PC-3 (cell line): Measurements from ENCODE around the gene RNASET2. TPM values are rescaled to one million over a fixed set of nuclear protein-coding genes. Genes with fewer than 3 reads are reported as not detected.
A peak's percentile ranks its signal among the peaks of the same experiment; 100 is the strongest.
"Not testable (repeated sequence)": the region's sequence is repeated elsewhere in the genome, so short reads cannot be mapped to it uniquely, and the experiment has no call there.

Experiments used
- ATAC-seq: fragments of 200-7000 bp; cut with Tn5 transposase; 2 replicates; pipeline ENCODE4 v1.9.1; 2020; ENCODE audit warnings: mild to moderate bottlenecking, moderate library complexity
- BruUV-seq: library from RNA; stranded (reverse); fragments of 400-500 nt; replicated peaks from 2 replicates; lab custom pipeline; 2021; lab: Mats Ljungman, UMichigan
- CTCF ChIA-PET: fragments of 300-600 bp; sonication (Branson Sonifier 250); formaldehyde crosslinking; loops from one replicate; lab custom pipeline; 2022; ENCODE audit warnings: antibody characterized with exemption; lab: Charles Lee
- POLR2A ChIA-PET: fragments of 300-600 bp; sonication (Branson Sonifier 250); formaldehyde crosslinking; loops from one replicate; lab custom pipeline; 2022; ENCODE audit warnings: antibody characterized with exemption; ENCODE audit not compliant: unreplicated experiment; lab: Charles Lee
- DNase-seq: peaks from one replicate; pipeline ENCODE4 v3.0.0-alpha.2; 2015
- H2AFZ ChIP-seq: fragments of 300-600 bp; sonication (generic); 2 replicates; pipeline ENCODE4 v1.6.0; 2016; ENCODE audit warnings: antibody characterized with exemption, low read length
- H3F3A ChIP-seq: fragments of 300-600 bp; sonication (generic); one replicate; pipeline ENCODE4 v1.6.0; 2017; ENCODE audit warnings: antibody characterized with exemption, low read length, control low read depth, mild to moderate bottlenecking; ENCODE audit not compliant: unreplicated experiment
- H3K27ac ChIP-seq: fragments of 300-600 bp; sonication (generic); 2 replicates; pipeline ENCODE4 v1.5.1; 2016; ENCODE audit warnings: mild to moderate bottlenecking, low read length
- H3K27me3 ChIP-seq: fragments of 300-600 bp; sonication (generic); 2 replicates; pipeline ENCODE4 v1.6.1; 2016; ENCODE audit warnings: low read length, mixed read lengths
- H3K36me3 ChIP-seq: fragments of 300-600 bp; sonication (generic); 2 replicates; pipeline ENCODE4 v1.6.1; 2016; ENCODE audit warnings: low read depth, mixed run types, low read length, mixed read lengths
- H3K4me1 ChIP-seq: fragments of 300-600 bp; sonication (generic); 2 replicates; pipeline ENCODE4 v1.5.1; 2016; ENCODE audit warnings: low read length; ENCODE audit not compliant: insufficient read depth
- H3K4me2 ChIP-seq: fragments of 300-600 bp; sonication (generic); 2 replicates; pipeline ENCODE4 v1.6.0; 2016; ENCODE audit warnings: low read length
- H3K4me3 ChIP-seq: fragments of 300-600 bp; sonication (generic); 2 replicates; pipeline ENCODE4 v1.5.1; 2016; ENCODE audit warnings: mild to moderate bottlenecking, low read length, mixed read lengths
- H3K79me2 ChIP-seq: fragments of 300-600 bp; sonication (generic); 2 replicates; pipeline ENCODE4 v1.6.1; 2017; ENCODE audit warnings: low read length, mixed read lengths
- H3K9ac ChIP-seq: fragments of 300-600 bp; sonication (generic); 2 replicates; pipeline ENCODE4 v1.6.0; 2016; ENCODE audit warnings: mild to moderate bottlenecking, low read length
- H3K9me2 ChIP-seq: fragments of 300-600 bp; sonication (generic); replicated peaks from 2 replicates; pipeline ENCODE4 v1.6.1; 2016; ENCODE audit warnings: mixed run types, low read length, mixed read lengths
- H3K9me3 ChIP-seq: fragments of 300-600 bp; sonication (generic); 2 replicates; pipeline ENCODE4 v1.6.1; 2016; ENCODE audit warnings: low read length, mixed read lengths
- H4K20me1 ChIP-seq: fragments of 300-600 bp; sonication (generic); 2 replicates; pipeline ENCODE4 v1.6.1; 2016; ENCODE audit warnings: low read length, mixed read lengths
- CTCF ChIP-seq: fragments of 300-600 bp; sonication (generic); conservative IDR thresholded peaks from 2 replicates; pipeline ENCODE4 v1.5.1; 2017; ENCODE audit warnings: antibody characterized with exemption, low read depth, mild to moderate bottlenecking, low read length
- EZH2 ChIP-seq: fragments of 300-600 bp; sonication (generic); IDR thresholded peaks from one replicate; pipeline ENCODE4 v1.6.1; 2017; ENCODE audit warnings: antibody characterized with exemption, mild to moderate bottlenecking, low read length; ENCODE audit not compliant: unreplicated experiment
- EZH2phosphoT487 ChIP-seq: fragments of 300-600 bp; sonication (generic); IDR thresholded peaks from 2 replicates; pipeline ENCODE4 v1.6.1; 2018; ENCODE audit warnings: mild to moderate bottlenecking, antibody characterized with exemption, low read length, borderline replicate concordance
- intact Hi-C: fragments of 100-400 bp; cut with micrococcal nuclease; formaldehyde crosslinking; loops from 2 replicates; pipeline ENCODE4 v1.9.0; 2023
- total RNA-seq: library from RNA; depleted of rRNA; stranded (reverse); fragments of >200 nt; gene quantifications from 2 replicates; pipeline ENCODE4 v1.2.3, GENCODE V29; 2014

Gene RNASET2
- total RNA-seq, 1 experiment from 2014 or later, result 51.8 TPM

- Histone ChIP-seq H3F3A (no peaks in the 10 kb centered on the region), H2AFZ (no peak overlapping the region), H3K79me2 (0 out of 2 replicates have a peak, but pooled peaks cover 6% of the 10 kb centered on the region), H3K9ac (no peak overlapping the region), H3K9me2 (no peaks in the 10 kb centered on the region), H3K9me3 (no peaks in the 10 kb centered on the region), H3K36me3 (no peaks in the 10 kb centered on the region), H3K27me3 (no peaks in the 10 kb centered on the region), H4K20me1 (no peaks in the 10 kb centered on the region), H3K4me1 (peaks cover 10% of the 10 kb centered on the region), H3K4me2 (no peak overlapping the region), H3K4me3 (no peak overlapping the region), H3K27ac (no peak overlapping the region)
- no peak for ATAC-seq
- BruUV-seq, result no TSS peak
- DNase-seq, result no peak
- ChIA-PET POLR2A (no interaction called here), CTCF (interaction anchor here (0.7 to 1.0 kb wide), 3 partner anchors 10 to 190 kb away, joined by 3 read pairs; no protein-coding TSS in a partner anchor)
- peak; percentile 9; the same call in 1 of the 2 replicates for TF ChIP-seq CTCF
- no peak for TF ChIP-seq EZH2
- intact Hi-C loops, result loop anchor here (1.0 to 10.0 kb wide), 4 partner anchors 21 to 327 kb away; partner anchors contain the start of gene RPS6KA2
Observed at GRCh38 chr6:166951670-166952060, 4.7 kb downstream of the RNASET2 start.

- H3K27me3 ChIP-seq, H3K27ac ChIP-seq, H2AFZ ChIP-seq, H3K36me3 ChIP-seq, H3K4me3 ChIP-seq, H3K9ac ChIP-seq, BruUV-seq, H3K9me2 ChIP-seq, H3K9me3 ChIP-seq, POLR2A ChIA-PET, H3K4me2 ChIP-seq, H3K79me2 ChIP-seq, H3F3A ChIP-seq, H4K20me1 ChIP-seq: not testable (repeated sequence)
- peak; percentile 69 for DNase-seq
- TF ChIP-seq CTCF, result peak; percentile 62
- intact Hi-C loops, result loop anchor here (1.0 to 10.0 kb wide), 4 partner anchors 21 to 326 kb away; partner anchors contain the start of gene RPS6KA2
- ATAC-seq, result peak; percentile 61
- CTCF ChIA-PET, result interaction anchor here (0.6 to 1.0 kb wide), 6 partner anchors 10 to 191 kb away, joined by 3 to 5 read pairs (median 3); no protein-coding TSS in a partner anchor
- peaks cover 10% of the 10 kb centered on the region for H3K4me1 ChIP-seq
Observed at GRCh38 chr6:166950892-166951669, 5.3 kb downstream of the RNASET2 start.

- DNase-seq (no peak), ATAC-seq (no peak)
- ChIA-PET POLR2A (no interaction called here), CTCF (no interaction called here)
- H3K4me2 ChIP-seq, result no peak overlapping the region
- no peak for TF ChIP-seq CTCF
- no peak for TF ChIP-seq EZH2
- no peak for TF ChIP-seq EZH2phosphoT487
- no peaks in the 10 kb centered on the region for H3K27me3 ChIP-seq
- intact Hi-C loops, result loop anchor here (2.0 to 10.0 kb wide), 2 partner anchors 38 to 326 kb away; partner anchors contain the start of gene RPS6KA2
- no peaks in the 10 kb centered on the region for H3K9me2 ChIP-seq
- no peak overlapping the region for H3K9ac ChIP-seq
- no peak overlapping the region for H2AFZ ChIP-seq
- no peaks in the 10 kb centered on the region for H3K9me3 ChIP-seq
- H4K20me1 ChIP-seq, result no peaks in the 10 kb centered on the region
- H3K79me2 ChIP-seq, result 0 out of 2 replicates have a peak, but pooled peaks cover 1% of the 10 kb centered on the region
- BruUV-seq, result no TSS peak
- no peak overlapping the region for H3K4me3 ChIP-seq
- no peaks in the 10 kb centered on the region for H3F3A ChIP-seq
- H3K4me1 ChIP-seq, result peaks cover 10% of the 10 kb centered on the region
- no peaks in the 10 kb centered on the region for H3K36me3 ChIP-seq
- H3K27ac ChIP-seq, result no peak overlapping the region
Observed at GRCh38 chr6:166950443-166950821, 5.9 kb downstream of the RNASET2 start.
